Measurements from ENCODE around the gene MAP6. TPM values are rescaled to one million over a fixed set of nuclear protein-coding genes. Genes with fewer than 3 reads are reported as not detected.
A peak's percentile ranks its signal among the peaks of the same experiment; 100 is the strongest.

Gene MAP6
- total and polyA plus RNA-seq, 8 donors, result 0.58 to 27.2 (median 3.6) TPM

- 42 to 61% (median 60%) methylated on average over 7 to 21 of the region's 21 CpGs for WGBS, 5 donors
- DNase-seq, result peak; percentile 67 to 98
- intact Hi-C loops (cut with DNase I; ENCODE audit: low total_unique reads), result no loop called here
- Histone ChIP-seq H3K4me3 (peak overlapping the region in 1 of 4 donors; percentile 16), H3K27me3 (no peaks in the 10 kb centered on the region), H3K9me3 (no peaks in the 10 kb centered on the region), H3K27ac (peak overlapping the region; percentile 53 to 89 (median 81)), H3K36me3 (no peaks in the 10 kb centered on the region), H3K4me1 (peaks cover 18 to 47% (median 35%) of the 10 kb centered on the region in 4 donors)
- TF ChIP-seq POLR2AphosphoS5 (IDR thresholded peaks at IDR 0.05) (peak; percentile 70 to 99 (median 82)), POLR2A (IDR thresholded peaks at IDR 0.05) (no peak)
Observed at GRCh38 chr11:75554258-75555022, 114.4 kb downstream of the MAP6 start.

DNA sequence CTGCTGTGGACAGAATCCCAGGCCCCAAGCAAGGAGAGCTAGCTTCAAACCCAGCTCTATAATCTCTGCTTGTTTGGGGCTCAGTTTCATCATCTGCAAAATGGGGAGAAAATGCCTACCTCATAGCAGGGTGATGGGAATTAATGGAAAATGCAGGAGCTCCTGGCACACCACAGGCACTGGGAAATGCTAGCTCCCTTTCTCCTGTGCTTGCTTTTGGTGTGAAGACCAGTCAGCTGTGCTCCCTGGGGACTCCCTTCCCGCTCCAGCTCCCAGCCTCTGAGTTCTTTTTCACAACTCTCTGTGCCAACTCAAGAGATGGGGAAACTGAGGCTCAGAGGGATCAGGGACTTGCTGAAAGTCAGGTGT lies 115.0 kb downstream of the MAP6 start:
- H3K27me3 ChIP-seq, result no peaks in the 10 kb centered on the region
- no peak for TF ChIP-seq EP300 (IDR thresholded peaks at IDR 0.05)
- TF ChIP-seq POLR2A (IDR thresholded peaks at IDR 0.05), result no peak
- TF ChIP-seq POLR2AphosphoS5 (IDR thresholded peaks at IDR 0.05), result no peak
- TF ChIP-seq, protein P1, sequence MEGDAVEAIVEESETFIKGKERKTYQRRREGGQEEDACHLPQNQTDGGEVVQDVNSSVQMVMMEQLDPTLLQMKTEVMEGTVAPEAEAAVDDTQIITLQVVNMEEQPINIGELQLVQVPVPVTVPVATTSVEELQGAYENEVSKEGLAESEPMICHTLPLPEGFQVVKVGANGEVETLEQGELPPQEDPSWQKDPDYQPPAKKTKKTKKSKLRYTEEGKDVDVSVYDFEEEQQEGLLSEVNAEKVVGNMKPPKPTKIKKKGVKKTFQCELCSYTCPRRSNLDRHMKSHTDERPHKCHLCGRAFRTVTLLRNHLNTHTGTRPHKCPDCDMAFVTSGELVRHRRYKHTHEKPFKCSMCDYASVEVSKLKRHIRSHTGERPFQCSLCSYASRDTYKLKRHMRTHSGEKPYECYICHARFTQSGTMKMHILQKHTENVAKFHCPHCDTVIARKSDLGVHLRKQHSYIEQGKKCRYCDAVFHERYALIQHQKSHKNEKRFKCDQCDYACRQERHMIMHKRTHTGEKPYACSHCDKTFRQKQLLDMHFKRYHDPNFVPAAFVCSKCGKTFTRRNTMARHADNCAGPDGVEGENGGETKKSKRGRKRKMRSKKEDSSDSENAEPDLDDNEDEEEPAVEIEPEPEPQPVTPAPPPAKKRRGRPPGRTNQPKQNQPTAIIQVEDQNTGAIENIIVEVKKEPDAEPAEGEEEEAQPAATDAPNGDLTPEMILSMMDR (IDR thresholded peaks at IDR 0.05), result no peak
- no peaks in the 10 kb centered on the region for H3K36me3 ChIP-seq
- H3K9me3 ChIP-seq, result no peaks in the 10 kb centered on the region
- no peak overlapping the region for H3K4me3 ChIP-seq
- no peak for DNase-seq
- 33 to 64% (median 56%) methylated on average over 1 of the region's 1 CpG for WGBS, 5 donors
- peaks cover 12 to 43% (median 29%) of the 10 kb centered on the region in 4 donors for H3K4me1 ChIP-seq
- intact Hi-C loops (cut with DNase I; ENCODE audit: low total_unique reads), result no loop called here
- peak overlapping the region; percentile 47 to 89 (median 81) for H3K27ac ChIP-seq

DNA sequence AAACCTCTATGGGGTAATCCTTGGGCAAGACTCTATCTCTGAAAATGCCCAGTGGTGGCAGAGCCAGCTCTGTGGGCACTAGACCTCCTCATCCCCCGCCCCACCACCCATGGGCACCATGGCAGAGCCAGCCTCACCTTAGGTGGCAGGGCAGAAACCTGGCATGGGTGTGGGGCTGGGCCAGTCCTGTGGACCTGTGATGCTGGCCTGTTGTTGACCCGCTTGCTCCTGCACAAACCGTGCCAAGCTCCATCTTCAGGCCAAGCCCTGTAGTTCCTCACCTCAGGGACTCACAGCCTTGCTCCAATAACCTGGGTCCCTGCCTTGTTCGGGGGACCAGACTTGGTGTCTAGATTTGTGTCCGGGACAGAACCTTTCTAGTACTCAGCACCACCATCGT lies 115.7 kb downstream of the MAP6 start:
- WGBS, 5 donors, result 81 to 92% (median 84%) methylated on average over 4 to 6 of the region's 6 CpGs
- TF ChIP-seq, protein P1 (IDR thresholded peaks at IDR 0.05), result no peak
- TF ChIP-seq POLR2A (IDR thresholded peaks at IDR 0.05) (no peak), POLR2AphosphoS5 (IDR thresholded peaks at IDR 0.05) (no peak)
- Histone ChIP-seq H3K27me3 (no peaks in the 10 kb centered on the region), H3K4me3 (no peak overlapping the region), H3K4me1 (peaks cover 10 to 37% (median 23%) of the 10 kb centered on the region in 4 donors), H3K36me3 (no peaks in the 10 kb centered on the region), H3K27ac (peak overlapping the region in 3 of 5 donors; percentile 76 to 89 (median 84)), H3K9me3 (no peaks in the 10 kb centered on the region)
- no peak for DNase-seq
- intact Hi-C loops (cut with DNase I; ENCODE audit: low total_unique reads), result no loop called here

- H3K27ac ChIP-seq, result no peak overlapping the region
- peaks cover 0 to 13% (median 0%) of the 10 kb centered on the region in 3 donors for H3K27me3 ChIP-seq
- peaks cover 0 to 22% (median 10%) of the 10 kb centered on the region in 4 donors for H3K4me1 ChIP-seq
- TF ChIP-seq POLR2AphosphoS5 (IDR thresholded peaks at IDR 0.05) (no peak), EP300 (IDR thresholded peaks at IDR 0.05) (no peak), POLR2A (IDR thresholded peaks at IDR 0.05) (no peak)
- TF ChIP-seq, protein P1 (IDR thresholded peaks at IDR 0.05), result no peak
- WGBS, 5 donors, result 83 to 93% (median 87%) methylated on average over 5 of the region's 5 CpGs
- intact Hi-C loops (cut with DNase I; ENCODE audit: low total_unique reads), result no loop called here
- no peaks in the 10 kb centered on the region for H3K36me3 ChIP-seq
- no peak for DNase-seq
- H3K4me3 ChIP-seq, result no peak overlapping the region
- H3K9me3 ChIP-seq, result no peaks in the 10 kb centered on the region
Observed at GRCh38 chr11:75549370-75549958, 119.4 kb downstream of the MAP6 start.
